ENCODE measurements around the gene MPHOSPH8.

GRCh38 chr13:19633479-19634255 is at the start of gene MPHOSPH8:
- peak; percentile 95 to 97 (median 97) for TF ChIP-seq POLR2AphosphoS5 (IDR thresholded peaks at IDR 0.05)
- peak in 5 of 11 experiments; percentile 7 to 47 (median 22) for TF ChIP-seq CTCF (IDR thresholded peaks at IDR 0.05 in 8 of 11, conservative IDR thresholded peaks at IDR 0.05 in 3 of 11)

Measured in spleen (tissue), 7 donors.